GM12864 (cell line): ENCODE results near the gene SEC61B.

Source experiments
- DNase-seq: peaks from one replicate; pipeline ENCODE4 v3.0.0-alpha.2; 2011; ENCODE audit warnings: low read depth
- H3K4me3 ChIP-seq: 2 replicates; pipeline ENCODE4 v1.5.1; 2011; ENCODE audit warnings: mild to moderate bottlenecking, low read depth, low read length, control low read depth
- TF ChIP-seq, protein P1 (sequence below): IDR thresholded peaks from 2 replicates; pipeline ENCODE4 v1.5.1; 2011; ENCODE audit warnings: low read depth, mild to moderate bottlenecking, moderate library complexity, low read length, control low read depth, inconsistent platforms; ENCODE audit errors: missing control alignments

Gene SEC61B

DNA sequence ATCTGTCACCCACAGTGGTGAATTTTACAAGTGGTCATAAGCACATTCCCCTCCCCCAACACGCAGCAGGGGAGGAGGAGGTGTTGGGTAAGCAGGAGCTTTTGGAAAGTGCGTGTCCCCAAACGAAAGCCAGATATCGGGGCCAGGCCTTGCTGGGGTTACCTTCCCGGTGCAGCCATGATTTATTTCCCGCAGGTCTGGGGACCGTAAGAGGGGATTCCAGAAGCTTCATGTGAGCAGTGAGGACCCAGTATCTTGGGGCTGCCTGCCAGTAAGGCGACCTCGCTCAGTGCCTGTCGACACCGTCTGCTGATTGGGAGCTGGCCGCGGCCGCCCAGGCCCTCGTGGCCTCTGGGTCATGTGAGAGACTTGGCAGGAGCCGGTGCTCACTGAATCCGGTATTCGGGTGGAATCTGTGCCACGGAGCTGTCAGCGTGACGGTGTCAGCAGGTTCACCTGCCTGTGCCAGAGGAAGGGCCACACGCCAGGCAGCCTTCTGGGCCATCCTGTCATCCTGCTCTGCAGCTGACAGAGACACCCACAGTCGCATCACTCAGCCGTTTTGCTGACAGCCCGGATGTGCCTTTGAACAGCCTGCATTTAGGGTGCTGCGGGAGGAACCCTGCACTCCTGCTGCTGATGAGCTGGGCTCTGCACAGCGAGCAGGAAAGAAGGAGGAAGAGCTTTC is 37.3 kb downstream of the SEC61B start:
- TF ChIP-seq, protein P1, sequence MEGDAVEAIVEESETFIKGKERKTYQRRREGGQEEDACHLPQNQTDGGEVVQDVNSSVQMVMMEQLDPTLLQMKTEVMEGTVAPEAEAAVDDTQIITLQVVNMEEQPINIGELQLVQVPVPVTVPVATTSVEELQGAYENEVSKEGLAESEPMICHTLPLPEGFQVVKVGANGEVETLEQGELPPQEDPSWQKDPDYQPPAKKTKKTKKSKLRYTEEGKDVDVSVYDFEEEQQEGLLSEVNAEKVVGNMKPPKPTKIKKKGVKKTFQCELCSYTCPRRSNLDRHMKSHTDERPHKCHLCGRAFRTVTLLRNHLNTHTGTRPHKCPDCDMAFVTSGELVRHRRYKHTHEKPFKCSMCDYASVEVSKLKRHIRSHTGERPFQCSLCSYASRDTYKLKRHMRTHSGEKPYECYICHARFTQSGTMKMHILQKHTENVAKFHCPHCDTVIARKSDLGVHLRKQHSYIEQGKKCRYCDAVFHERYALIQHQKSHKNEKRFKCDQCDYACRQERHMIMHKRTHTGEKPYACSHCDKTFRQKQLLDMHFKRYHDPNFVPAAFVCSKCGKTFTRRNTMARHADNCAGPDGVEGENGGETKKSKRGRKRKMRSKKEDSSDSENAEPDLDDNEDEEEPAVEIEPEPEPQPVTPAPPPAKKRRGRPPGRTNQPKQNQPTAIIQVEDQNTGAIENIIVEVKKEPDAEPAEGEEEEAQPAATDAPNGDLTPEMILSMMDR: no peak
- no peak overlapping the region for H3K4me3 ChIP-seq
- DNase-seq: no peak

DNA sequence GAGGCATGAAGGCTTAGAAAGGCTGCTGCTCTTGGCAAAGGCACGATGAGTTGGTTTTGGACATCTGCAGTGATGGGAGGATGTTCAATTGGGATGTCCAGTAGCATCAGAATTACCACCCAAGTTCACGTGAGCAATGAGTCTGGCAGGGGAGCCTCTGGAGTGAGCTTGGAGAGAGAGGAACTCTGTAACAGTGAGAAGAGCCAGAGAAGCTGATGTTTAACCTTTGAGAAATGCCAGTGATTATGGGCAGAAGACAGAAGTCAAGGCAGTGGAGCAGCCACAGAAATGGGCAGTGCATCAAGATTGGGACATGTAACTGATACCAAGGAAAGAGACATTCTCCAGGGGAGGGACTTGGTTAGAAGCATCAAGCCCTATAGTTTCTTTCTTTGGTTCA is 39.8 kb downstream of the SEC61B start:
- TF ChIP-seq, protein P1: no peak
- no peak overlapping the region for H3K4me3 ChIP-seq
- DNase-seq: no peak

DNA sequence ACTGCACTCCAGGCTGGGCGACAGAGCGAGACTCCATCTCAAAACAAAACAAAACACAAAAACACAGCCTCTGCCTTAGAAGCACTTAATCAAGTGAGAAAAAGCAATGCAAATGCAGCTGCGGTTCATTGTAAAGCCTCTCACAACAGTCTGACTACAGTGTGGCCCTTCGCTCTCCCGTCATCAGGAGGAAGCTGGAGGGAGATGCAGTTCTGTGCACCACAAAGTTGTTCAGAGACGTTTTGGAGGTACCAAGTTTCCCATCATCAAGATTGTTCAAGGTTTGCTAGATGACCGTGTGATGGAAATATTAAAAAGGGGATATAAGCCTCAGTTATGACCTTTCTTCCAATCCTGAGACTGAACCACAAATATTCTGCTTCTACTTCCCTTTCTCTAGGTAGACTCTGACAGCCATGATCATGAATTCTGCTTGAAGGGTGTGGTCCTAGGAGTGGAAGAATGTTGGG is 40.9 kb downstream of the SEC61B start:
- peak; percentile 57 for DNase-seq
- no peak overlapping the region for H3K4me3 ChIP-seq
- TF ChIP-seq, protein P1: no peak

DNA sequence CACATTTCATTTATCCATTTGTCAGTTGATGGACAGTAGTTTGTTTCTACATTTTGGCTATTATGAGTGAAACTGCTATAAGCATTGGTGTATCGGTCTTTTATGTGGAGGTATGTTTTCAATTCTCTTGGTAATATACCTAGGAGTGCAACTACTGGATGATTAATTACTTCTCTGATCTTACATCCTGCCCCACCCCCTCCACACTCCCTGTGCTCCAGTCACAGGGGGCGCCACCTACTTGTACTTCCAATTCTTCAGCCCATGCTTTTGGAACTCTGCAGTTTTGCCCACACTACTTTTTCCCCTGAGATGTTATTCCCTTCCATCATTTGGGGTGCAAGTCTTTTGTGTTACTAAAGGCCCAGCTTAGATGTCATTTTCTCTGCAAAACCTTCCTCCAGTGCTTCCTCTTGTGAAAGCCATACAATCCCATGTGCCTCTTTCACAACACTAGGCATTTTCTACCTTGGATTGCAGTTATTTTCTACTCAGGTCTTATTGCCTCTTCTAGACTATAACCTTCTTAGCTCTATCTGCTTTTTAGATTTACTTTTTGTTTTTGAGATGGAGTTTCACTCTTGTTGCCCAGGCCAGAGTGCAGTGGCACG is 42.1 kb downstream of the SEC61B start:
- no peak for DNase-seq
- no peak overlapping the region for H3K4me3 ChIP-seq
- TF ChIP-seq, protein P1: peak; percentile 25

DNA sequence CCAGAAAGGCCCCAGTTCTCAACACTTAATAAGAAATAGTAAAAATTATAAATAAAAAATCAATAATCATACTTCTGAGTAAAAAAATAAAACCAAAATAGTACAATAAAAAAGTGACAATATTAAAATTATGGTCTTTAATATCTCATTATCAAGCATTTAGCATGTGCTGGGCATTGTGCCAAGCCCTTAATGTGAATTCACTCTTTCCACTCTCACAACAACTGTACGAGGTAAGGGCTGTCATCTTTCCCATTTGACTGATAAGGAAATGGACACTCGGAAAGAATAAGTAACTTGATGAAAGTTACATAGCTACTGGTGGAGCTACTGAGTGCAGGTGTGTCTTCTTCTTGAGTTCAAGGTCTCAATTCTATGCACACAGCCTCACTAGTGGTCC is 43.6 kb downstream of the SEC61B start:
- no peak for DNase-seq
- TF ChIP-seq, protein P1: no peak
- no peak overlapping the region for H3K4me3 ChIP-seq

DNA sequence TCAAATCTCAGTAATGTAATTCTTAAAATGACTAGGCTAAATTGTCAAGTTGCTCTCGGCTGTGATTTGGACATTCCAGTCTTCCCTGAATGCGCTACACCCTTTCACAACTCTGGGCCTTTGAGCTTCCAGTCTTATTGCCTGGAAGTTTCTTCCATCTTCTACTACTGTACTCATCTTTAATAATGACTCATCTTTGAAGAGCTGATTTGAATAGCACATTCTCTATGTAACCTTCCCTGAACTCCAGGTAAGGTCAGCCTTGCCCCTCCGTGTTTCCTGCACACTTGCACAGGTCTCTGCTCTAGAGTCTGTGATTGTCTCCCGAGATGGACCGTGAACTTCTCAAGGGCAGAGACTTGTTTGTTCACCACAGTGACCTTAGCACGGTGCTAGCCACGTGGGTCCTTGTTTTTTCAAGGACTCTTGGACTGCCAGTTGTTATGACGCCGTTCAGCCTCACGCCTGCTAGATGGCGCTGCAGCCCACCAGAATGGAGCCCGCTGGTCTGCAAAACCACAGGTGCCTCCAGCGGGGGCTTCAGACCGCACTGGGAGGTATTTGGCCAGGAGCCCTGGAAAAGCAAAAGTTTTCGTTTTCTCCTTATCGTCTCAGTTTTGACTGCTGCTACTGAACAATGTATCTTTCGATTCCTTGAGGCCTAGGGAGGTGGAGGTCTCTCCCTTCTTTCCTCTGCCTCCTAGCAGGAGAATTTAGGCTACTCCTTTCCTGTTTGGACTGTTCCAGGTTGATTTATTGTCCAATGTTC is 44.4 kb downstream of the SEC61B start:
- H3K4me3 ChIP-seq: no peak overlapping the region; the same call in 1 of the 2 replicates
- peak; percentile 46 for DNase-seq
- TF ChIP-seq, protein P1: peak; percentile 91
